GM10248 (cell line): ENCODE measurements around the gene DISC1.
"Not testable (repeated sequence)": the region's sequence is repeated elsewhere in the genome, so short reads cannot be mapped to it uniquely, and the experiment has no call there.

Experiments used
- CTCF ChIA-PET: fragments of 300-600 bp; sonication (Branson Sonifier 250); formaldehyde crosslinking; extraction: SDS; loops from one replicate; lab custom pipeline; 2021; ENCODE audit warnings: antibody characterized with exemption; lab: Yijun Ruan, JAX
- POLR2A ChIA-PET: fragments of 350-650 bp; sonication (Branson Sonifier 250); formaldehyde crosslinking; extraction: SDS; loops from one replicate; lab custom pipeline; 2020; ENCODE audit warnings: antibody characterized with exemption; lab: Yijun Ruan, JAX
- DNase-seq: peaks from one replicate; pipeline ENCODE4 v3.0.0; 2012; ENCODE audit errors: extremely low spot score
- TF ChIP-seq, protein P1 (sequence below): IDR thresholded peaks from 2 replicates; pipeline ENCODE4 v1.5.1; 2012; ENCODE audit warnings: mild to moderate bottlenecking, low read depth; ENCODE audit errors: extremely low read depth, missing control alignments, control extremely low read depth

DISC1 gene

DNA sequence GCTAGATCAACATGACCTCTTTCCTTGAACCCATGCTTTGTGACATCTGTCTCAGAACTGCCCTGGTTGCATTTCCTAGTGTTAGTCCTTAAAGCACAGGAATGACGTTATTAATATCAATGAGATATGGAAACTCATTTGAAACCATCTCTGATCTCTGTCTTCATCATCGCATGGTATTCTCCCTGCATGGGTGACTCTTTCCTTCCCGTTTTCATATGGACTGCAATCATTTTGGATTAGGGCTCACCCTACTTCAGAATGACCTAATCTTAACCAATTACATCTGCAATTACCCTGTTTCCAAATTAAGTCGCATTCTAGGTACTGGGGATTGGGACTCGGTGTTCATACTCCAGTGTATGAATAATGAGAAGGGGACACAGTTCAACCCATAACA lies 41.7 kb upstream of the DISC1 start:
- ChIA-PET CTCF (interaction anchor here (0.9 to 1.5 kb wide), 5 partner anchors 222 to 269 kb away, joined by 3 to 6 read pairs (median 3); partner anchors contain the start of genes EXOC8 and SPRTN), POLR2A (interaction anchor here (0.6 kb wide), 1 partner anchor 249 kb away, joined by 4 read pairs; no protein-coding TSS in a partner anchor)
- TF ChIP-seq, protein P1, sequence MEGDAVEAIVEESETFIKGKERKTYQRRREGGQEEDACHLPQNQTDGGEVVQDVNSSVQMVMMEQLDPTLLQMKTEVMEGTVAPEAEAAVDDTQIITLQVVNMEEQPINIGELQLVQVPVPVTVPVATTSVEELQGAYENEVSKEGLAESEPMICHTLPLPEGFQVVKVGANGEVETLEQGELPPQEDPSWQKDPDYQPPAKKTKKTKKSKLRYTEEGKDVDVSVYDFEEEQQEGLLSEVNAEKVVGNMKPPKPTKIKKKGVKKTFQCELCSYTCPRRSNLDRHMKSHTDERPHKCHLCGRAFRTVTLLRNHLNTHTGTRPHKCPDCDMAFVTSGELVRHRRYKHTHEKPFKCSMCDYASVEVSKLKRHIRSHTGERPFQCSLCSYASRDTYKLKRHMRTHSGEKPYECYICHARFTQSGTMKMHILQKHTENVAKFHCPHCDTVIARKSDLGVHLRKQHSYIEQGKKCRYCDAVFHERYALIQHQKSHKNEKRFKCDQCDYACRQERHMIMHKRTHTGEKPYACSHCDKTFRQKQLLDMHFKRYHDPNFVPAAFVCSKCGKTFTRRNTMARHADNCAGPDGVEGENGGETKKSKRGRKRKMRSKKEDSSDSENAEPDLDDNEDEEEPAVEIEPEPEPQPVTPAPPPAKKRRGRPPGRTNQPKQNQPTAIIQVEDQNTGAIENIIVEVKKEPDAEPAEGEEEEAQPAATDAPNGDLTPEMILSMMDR = no peak
- DNase-seq = no peak

GRCh38 chr1:231590453-231591198 lies 36.0 kb upstream of the DISC1 start:
- DNase-seq = peak; percentile 44
- ChIA-PET POLR2A (no interaction called here), CTCF (interaction anchor here (0.7 to 5.9 kb wide), 14 partner anchors 8 to 673 kb away, joined by 3 to 54 read pairs (median 4); partner anchors contain the start of genes EXOC8 and SPRTN)
- TF ChIP-seq, protein P1 = peak; percentile 78

DNA sequence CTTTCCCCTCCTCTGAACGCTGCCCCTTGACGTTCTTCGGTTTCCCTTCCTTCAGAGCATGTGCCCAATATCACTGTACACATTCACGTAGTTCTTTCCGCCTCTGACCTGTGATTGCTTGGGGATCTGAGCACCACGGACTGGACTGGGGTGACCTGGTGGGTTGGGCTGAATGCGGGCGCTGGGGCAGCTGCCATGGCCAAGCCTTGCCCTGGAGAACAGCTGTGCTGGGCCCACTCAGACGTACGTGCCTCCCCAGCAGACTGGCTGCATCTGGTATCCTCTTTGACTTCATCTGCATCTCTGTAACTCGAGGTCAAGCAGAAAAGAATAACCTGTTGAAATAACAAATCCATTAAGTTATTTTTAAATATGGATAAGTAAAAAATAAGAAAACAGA lies 35.1 kb upstream of the DISC1 start:
- ChIA-PET POLR2A (no interaction called here), CTCF (interaction anchor here (1.0 to 5.9 kb wide), 8 partner anchors 10 to 674 kb away, joined by 3 to 54 read pairs (median 5); partner anchors contain the start of genes EXOC8 and SPRTN)
- TF ChIP-seq, protein P1 = no peak
- DNase-seq = no peak

DNA sequence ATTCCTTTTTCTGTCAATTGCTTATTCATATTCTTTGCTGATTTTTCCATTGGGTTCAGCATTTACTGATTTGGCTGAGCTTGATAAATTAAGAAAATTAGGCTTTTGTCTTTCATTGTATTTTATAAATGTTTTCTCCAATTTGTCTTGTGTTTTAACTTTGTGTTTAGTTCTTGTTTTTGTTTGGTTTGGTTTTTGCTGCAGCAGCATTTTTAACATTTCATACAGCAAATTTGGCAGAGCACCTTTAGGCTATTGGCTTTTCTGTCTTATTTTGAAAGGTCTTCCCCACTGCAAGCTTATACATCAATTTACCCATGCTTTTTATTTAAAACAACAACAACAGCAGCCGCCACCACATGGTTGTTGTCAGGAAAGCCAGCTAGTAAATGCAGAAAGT lies 33.8 kb upstream of the DISC1 start:
- TF ChIP-seq, protein P1 = no peak
- DNase-seq = no peak
- ChIA-PET POLR2A (no interaction called here), CTCF (interaction anchor here (1.4 to 5.9 kb wide), 4 partner anchors 8 to 241 kb away, joined by 4 to 54 read pairs (median 9); no protein-coding TSS in a partner anchor)

GRCh38 chr1:231593264-231593663 lies 33.3 kb upstream of the DISC1 start:
- DNase-seq, POLR2A ChIA-PET: not testable (repeated sequence)
- CTCF ChIA-PET = interaction anchor here (1.4 to 5.9 kb wide), 4 partner anchors 8 to 242 kb away, joined by 4 to 54 read pairs (median 9); no protein-coding TSS in a partner anchor

GRCh38 chr1:231594123-231594522 lies 32.5 kb upstream of the DISC1 start:
- DNase-seq = no peak
- POLR2A ChIA-PET = no interaction called here
- TF ChIP-seq, protein P1 = no peak
- CTCF ChIA-PET = interaction anchor here (0.8 to 1.5 kb wide), 2 partner anchors 9 to 12 kb away, joined by 3 read pairs; no protein-coding TSS in a partner anchor

GRCh38 chr1:231594749-231595148 lies 31.8 kb upstream of the DISC1 start:
- ChIA-PET POLR2A (no interaction called here), CTCF (interaction anchor here (0.8 to 1.5 kb wide), 3 partner anchors 9 to 237 kb away, joined by 3 to 6 read pairs (median 3); no protein-coding TSS in a partner anchor)
- TF ChIP-seq, protein P1 = no peak
- no peak for DNase-seq
